Activated CD4-positive, alpha-beta T cell treated with anti-CD3 and anti-CD28 coated beads, Interleukin-2, amount 50 U/mL, for 24 hours (primary cell): ENCODE measurements around the gene NATD1.

Source experiments
- DNase-seq, 2 donors: peaks; one replicate each; pipeline ENCODE4 v3.0.0-alpha.2; 2020; ENCODE audit warnings: low read depth in 1 of 2, low spot score in 1 of 2

The NATD1 gene, protein sequence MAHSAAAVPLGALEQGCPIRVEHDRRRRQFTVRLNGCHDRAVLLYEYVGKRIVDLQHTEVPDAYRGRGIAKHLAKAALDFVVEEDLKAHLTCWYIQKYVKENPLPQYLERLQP

DNA sequence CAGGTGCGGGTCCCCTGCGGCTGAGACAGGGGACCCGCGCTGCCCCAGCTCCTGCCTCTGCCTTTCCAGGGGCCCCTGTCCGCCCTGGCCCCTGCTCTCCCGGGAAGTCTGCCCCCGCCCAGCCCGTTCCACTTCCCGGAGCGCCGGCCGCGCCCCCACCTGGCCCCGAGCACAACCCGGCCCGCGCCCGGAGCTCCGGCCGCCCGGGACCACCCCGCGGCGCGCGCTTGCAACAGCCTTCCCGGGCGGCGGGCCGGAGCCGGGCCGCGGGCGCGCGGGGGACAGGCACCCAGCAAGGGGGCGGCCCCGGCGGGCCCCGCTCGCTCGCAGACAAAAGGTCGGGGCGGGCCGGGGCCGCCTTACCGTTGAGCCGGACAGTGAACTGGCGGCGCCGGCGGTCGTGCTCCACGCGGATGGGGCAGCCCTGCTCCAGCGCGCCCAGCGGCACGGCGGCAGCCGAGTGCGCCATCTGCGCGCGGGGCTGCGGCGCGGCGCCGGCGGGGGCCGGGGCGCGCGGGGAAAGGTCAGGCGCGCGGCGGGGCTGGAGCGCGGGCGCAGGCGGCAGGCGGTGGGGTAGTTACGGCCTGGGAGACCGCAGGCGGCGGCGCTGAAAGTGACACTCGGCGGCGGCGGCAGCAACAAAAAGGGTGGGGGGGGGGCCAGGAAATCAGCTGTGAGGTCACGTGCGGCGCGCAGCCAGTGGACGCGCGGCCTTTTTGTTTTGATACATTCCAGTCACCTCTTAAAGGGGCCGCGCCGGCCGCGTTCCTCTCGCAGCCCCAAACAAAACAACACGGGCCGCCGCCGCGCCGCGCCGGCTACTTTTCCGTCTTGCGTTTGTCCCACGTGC is at the start of gene NATD1:
Gene NATD1 (minus strand): TSS at position 615 of the 850 bp plus-strand sequence. CDS start 146 bp downstream, at position 469.
- peak; percentile 47 to 67 for DNase-seq

GRCh38 chr17:21301593-21302550 is 48.7 kb upstream of the NATD1 start:
- no peak for DNase-seq

DNA sequence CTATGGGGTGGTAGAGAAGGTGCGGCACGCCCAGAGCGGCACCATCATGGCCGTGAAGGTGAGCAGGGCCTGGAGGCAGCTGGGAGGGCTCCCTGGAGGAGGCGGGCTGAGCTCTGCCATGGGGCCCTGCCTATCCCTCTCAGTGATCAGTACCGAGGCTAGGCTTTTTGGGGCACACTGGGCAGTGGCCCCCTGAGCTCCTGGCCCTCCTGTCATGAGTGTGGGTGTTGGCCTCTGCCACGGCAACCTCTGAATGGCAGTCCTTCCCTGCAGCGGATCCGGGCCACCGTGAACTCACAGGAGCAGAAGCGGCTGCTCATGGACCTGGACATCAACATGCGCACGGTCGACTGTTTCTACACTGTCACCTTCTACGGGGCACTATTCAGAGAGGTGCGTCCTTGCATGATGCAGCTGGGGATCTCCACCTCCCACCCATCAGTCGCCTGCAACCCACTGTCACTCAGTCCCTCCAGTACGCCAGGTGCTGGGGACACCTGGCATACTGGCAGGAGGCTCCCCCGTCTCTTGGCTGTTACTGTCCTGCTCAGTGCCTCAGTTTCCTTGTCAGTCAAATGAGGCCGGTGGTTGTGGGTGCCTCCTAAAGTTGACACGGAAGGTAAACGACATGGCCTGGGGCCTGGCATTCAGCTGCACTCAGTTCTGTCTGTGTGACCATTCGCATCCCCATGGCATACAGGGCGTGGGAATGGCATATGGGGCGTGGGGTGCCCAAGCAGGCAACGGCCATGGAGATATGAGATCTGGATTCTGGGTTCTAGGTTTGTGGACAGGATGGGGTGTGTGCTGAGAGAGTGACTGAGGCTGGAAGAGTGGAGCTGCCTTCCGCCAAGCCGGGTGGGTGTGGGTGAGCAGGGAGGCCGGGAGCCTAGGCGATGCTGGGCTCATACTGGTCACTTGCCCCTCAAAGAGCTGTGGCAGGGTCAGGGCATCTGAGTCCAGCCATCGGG is 47.7 kb upstream of the NATD1 start:
- no peak for DNase-seq

DNA sequence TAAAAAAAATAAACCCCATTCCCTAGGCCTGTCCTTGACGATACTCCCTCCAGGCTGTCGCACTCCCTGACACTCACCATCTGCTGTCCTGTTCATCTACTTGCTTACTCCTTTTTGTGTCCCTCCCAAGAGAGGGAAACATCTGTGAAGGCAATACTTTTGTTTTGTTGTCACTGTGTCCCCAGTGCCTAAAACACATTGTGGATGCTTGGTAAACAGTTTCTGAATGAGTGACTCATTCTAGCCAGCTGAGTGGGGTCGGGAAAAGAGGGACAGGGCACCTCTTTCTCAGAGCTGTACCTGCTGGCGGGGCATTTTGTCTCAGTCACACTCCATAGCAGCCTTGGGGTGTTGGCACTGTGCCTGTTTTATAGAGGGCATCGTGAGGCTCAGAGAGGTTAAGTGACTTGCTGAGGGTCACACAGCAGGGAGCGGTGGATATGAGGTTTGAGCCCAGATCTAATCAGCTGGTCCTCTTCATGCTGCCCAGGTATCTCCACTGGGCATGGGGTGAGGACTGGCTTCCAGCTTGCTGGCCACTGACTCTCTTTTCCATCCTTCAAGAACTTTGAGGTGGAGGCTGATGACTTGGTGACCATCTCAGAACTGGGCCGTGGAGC is 46.9 kb upstream of the NATD1 start:
- no peak for DNase-seq

DNA sequence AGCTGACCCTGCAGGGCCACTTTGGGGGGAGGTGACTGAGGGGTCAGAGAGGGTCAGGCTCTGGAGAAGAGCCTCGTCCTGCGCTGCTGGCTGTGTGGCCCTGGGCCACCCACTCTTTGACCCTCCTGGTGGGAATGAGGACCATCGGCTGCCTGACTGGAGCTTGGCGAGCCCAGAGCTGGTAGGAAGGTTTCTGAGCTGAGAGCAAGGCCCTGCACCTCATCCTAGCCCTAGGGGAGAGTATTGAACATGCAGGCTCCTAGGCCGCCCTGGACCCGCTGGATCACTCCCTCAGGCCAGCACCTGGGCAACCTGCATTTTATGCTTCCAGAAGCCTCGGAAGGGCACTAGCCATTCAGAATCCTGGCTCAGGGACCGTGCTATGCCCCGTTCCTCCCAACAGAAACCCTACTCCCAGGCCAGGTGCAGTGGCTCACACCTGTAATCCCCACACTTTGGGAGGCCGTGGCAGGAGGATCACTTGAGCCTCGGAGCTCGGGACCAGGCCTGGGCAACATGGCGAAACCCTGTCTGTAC is 45.8 kb upstream of the NATD1 start:
- DNase-seq, result no peak

- no peak for DNase-seq
Observed at GRCh38 chr17:21298056-21298982, 45.1 kb upstream of the NATD1 start.

DNA sequence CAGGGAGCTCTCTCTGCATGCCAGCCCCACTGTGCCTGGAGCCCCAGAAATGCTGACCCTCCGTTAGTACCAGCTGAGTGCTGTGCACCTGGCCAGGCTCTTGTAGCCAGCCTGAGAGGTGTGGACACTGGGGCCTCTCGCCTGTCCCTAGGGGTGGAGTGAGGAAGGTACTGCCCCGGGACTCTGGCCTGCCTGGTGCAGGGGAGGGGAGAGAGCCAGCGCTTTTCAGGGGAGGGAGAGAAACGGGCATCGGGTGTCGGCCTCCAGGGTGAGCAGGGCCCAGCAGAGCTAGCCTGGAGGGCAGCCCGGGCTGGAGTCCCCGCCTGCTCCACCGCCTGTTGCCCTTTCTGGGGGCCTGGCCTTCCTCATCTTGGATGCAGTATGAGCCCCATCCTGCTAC is 44.4 kb upstream of the NATD1 start:
- DNase-seq, result no peak

- no peak for DNase-seq
Observed at GRCh38 chr17:21297026-21297520, 43.9 kb upstream of the NATD1 start.

DNA sequence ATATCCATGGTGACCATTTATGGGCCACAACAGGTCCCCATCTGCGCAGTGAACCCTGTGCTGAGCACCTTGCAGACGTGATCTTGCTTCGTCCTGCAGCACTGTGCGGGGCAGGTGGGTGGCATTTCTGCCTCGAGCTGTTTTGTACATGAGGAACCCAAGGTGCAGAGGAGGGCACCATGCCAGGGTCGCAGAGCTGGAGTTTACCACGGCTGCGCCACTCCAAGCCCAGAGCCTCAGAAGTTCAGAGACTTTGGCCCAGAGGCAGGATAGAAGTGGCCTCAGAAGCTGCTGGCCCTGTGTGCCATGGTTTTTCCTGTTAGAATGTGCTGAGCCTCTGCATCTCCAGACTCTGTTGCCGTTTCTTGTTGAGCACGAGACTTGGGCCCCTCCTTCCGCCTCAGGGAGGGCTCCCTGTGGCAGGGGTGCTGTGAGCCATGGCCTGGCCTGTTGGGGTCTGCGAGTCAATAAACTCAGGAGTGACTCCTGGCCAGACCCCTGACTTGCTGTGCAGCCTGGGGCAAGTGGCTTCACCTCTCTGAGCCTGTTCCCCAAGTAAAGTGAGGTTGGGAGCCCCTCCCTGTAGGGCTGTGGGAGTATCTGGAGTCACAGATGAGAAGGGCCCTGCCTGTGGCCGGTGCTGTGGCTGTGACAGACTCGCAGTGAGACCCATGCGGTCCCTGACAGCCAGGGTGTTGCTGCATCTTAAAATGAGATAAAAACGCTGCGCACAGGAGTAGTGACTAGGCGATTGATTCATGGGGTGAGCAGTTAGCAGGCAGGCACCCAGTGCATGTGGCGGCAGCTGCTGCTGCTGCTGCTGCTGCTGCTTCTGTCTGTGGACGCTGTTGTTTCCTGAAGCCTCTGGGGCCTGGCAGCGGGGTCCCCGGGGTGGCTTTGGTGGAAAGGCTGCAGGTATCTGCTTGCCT is 43.2 kb upstream of the NATD1 start:
- DNase-seq, result no peak

DNA sequence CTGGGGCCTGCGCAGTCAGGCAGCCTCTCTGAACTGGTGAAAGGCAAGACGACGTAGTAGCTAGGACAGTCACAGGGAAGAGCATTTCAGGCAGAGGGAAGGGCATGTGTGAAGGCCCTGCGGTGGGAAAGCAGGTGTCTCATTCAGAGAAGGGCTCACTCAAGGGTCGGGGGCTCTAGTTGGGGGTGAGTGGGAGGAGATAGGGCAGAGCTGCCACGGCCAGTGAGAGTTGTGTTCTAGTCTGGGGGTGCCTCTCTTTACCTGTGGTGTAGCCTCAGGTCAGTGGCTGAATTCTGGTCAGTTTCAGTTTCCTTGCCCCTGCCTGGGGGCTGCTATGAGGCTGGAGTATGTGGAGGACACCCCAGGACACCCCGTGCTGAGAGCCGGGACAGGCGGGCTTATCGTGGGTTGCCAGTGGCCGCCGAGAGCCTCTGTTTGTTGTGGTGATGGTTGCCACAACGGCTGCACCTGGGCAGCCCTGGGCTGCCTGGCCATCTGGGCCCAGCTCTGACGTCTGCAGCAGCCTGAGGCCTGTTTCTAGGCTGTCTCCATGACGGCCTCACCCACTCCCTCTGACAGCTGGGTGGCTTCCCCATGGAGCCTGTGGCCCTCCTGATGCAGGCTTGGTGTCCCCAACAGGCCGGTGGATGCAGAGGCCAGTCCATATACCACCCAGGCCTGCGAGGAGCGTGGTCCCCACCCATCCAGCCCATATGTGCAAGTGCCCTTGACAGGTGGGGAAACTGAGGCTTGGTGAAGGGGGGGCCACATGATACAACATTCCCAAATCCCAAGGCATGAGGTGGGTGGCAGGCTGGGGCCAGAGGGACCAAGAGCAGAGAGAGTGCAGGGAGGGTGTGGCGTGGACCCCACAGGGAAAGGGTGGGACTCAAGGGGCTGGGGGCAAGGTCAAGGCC is 42.1 kb upstream of the NATD1 start:
- no peak for DNase-seq

DNA sequence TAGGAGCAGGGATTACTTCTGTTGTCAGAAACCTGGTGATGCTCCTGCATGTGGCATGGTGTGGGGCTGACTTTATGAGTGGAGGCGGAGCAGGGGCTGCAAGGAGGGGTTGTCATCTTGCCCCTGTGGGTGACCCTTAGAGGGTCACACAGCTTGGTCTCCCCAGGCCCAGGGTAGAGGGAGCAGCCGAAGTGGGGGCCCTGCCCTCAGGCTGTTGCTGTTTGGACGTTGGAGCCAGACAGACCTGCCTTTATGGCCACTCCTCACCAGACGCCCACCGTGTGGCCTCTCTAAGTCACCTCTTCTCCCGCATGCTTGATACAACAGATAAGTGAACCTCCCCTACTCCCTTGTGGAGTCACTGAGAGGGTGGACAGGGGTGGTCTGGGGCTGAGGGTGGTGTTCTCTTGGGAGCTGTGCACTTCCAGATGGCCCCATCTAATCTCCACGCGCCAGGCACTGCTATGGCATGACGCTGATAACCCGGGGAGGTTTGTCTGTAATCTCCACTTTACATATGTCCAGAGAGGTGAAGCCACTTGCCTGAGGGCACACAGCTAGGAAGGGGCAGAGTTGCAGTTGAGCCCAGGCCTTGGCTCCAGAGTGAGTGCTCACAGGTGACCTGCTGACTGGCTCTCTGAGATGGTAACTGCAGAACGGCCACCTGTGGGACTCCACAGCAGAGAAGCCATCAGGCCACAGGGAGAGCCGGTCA is 41.3 kb upstream of the NATD1 start:
- no peak for DNase-seq

DNA sequence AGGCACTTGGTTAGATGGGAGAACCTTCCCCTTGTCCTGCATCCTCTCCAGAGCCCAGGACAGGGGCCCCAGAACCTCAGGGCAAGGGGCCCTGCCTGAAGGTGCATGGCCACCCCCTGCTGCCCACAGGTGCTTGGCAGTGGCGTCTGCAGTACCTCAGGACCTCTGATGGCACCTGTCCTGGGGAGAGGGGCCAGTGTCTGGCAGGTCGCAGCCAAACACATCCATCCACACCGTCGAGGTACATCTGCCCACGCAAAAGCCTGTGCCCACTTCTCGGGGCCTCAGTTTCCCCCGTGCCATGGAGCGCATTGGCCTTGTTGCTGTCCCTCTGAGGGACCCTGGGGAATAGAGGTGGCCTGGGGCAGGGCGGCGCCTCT is 40.6 kb upstream of the NATD1 start:
- no peak for DNase-seq

- DNase-seq, result no peak
Observed at GRCh38 chr17:21292867-21293830, 39.9 kb upstream of the NATD1 start.

DNA sequence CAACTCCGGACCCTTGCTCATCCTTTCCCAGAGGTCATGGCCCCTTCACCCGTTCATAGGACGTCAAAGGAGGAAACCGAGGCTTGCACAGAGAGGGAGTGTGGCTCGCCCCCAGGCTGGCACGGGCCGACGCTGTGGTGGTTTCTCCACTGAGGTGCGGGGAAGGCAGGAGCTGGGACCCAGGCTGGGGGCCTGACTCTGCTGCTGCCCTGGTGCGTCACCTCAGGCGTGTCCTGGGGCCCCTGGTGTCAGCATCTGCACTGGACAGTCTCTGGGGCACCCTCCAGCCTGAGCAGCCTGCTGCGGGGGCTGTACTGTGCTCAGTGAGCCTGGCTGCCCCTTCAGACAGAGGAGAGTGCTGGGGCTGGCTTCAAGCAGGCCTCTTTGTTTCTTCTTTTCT is 38.7 kb upstream of the NATD1 start:
- no peak for DNase-seq

- DNase-seq, result no peak
Observed at GRCh38 chr17:21291357-21291756, 38.1 kb upstream of the NATD1 start.
